ENCODE data around the gene CPEB3. TPM values are rescaled to one million over a fixed set of nuclear protein-coding genes. Genes with fewer than 3 reads are reported as not detected.
"Not testable (repeated sequence)": the region's sequence is repeated elsewhere in the genome, so short reads cannot be mapped to it uniquely, and the experiment has no call there.

The CPEB3 gene
- total RNA-seq, 1 donor from 2014 or later: 0.90 TPM

DNA sequence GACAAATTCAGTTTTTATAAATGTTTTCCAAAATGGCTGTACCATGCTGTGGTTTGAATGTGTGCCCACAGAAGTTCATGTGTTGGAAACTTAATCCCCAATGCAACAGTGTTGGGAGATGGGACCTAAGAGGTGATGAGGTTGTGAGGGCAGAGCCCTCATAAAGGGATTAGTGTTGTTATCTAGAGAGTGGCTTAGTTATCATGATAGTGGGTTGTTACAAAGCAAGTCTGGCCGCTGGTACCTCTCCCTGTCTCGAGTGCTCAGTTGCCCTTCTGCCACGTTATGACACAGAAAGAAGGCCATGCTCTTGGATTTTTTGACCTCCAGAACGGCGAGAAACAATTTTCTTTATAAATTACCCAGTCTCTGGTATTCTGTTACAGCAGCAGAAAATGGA, 248.3 kb downstream of the CPEB3 start:
- DNase-seq (ENCODE audit: low read depth in 2 of 2): no peak

GRCh38 chr10:92038949-92039348, 251.9 kb downstream of the CPEB3 start:
- no peak for DNase-seq (ENCODE audit: low read depth in 2 of 2)

GRCh38 chr10:92033070-92033469, 257.8 kb downstream of the CPEB3 start:
- not testable (repeated sequence) for DNase-seq (ENCODE audit: low read depth in 2 of 2)

DNA sequence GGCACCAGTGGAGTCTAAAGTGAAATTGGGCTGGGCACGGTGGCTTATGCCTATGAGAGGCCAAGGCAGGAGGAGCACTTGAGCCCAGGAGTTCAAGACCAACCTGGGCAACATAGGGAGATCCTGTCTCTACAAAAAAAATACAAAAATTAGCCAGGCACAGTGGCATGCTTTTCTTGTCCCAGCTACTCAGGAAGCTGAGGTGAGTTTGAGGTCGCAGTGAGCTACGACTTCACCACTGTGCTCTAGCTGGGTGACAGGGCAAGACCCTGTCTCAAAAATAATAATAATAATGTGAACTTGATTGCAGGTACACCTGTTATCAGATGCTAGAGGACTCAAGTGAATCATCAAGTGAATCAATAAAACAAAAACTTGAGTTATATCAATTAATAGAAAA, 259.3 kb downstream of the CPEB3 start:
- DNase-seq (ENCODE audit: low read depth in 2 of 2): no peak

- DNase-seq (ENCODE audit: low read depth in 2 of 2): peak in 1 of 2 donors; percentile 31
Observed at GRCh38 chr10:92027141-92027540, 263.7 kb downstream of the CPEB3 start.

- not testable (repeated sequence) for DNase-seq (ENCODE audit: low read depth in 2 of 2)
Observed at GRCh38 chr10:92025340-92025739, 265.5 kb downstream of the CPEB3 start.

- DNase-seq (ENCODE audit: low read depth in 2 of 2): no peak
Observed at GRCh38 chr10:92024700-92025099, 266.2 kb downstream of the CPEB3 start.

DNA sequence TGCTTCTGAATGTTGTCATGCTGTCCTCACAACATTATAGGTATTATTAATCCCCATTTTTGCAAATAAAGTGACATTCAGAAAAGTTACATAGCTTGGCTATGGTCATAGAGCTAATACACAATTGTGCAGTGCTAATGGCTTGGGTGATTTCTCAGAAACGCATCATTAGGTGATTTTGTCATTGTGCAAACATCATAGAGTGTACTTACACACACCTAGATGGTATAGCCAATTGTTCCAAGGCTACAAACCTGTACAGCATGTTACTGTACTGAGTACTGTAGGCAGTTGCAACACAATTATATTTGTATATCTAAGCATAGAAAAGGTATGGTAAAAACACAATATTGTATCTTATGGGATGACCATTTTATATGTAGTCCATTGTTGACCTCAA, 276.3 kb downstream of the CPEB3 start:
- no peak for DNase-seq (ENCODE audit: low read depth in 2 of 2)

- DNase-seq (ENCODE audit: low read depth in 2 of 2): peak in 1 of 2 donors; percentile 75
Observed at GRCh38 chr10:92011560-92012214, 279.2 kb downstream of the CPEB3 start.

GRCh38 chr10:92010047-92010735, 280.7 kb downstream of the CPEB3 start:
- DNase-seq (ENCODE audit: low read depth in 2 of 2): no peak

DNA sequence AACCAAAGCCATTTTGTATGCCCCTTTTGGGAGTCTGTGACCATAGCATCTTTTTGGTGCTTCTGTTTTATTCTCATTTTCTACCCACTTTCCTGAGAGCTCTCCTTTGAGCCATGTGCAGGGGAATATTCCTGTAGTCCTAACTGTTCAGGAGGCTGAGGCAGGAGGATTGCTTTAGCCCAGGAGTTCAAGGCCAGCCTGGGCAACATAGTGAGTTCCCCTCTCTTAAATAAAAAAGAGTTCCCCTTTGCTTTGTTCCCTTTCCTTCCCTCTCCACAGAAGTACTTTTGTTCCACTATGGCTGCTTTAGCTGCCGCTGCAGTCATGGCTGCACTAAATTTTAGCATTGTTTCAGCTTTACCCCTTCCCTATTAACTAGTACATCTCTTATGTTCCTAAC, 281.4 kb downstream of the CPEB3 start:
- DNase-seq (ENCODE audit: low read depth in 2 of 2): no peak

DNA sequence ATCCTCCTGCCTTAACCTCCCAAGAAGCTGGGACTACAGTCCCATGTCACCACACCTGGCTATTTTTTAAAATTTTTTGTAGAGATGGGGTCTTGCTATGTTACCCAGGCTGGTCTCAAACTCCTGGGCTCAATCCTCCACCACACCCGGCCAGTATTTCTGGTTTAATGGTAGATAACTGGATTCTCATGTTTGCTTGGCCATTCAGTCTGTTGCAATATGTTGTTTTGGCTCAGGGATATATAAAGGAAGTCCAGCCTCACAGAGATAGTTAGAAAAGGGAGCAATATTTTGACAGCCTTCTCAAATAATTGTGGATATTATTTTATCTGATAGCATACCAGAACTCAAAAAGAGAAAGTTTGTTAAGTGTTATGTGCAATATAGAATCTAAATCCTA, 284.9 kb downstream of the CPEB3 start:
- DNase-seq (ENCODE audit: low read depth in 2 of 2): no peak

DNA sequence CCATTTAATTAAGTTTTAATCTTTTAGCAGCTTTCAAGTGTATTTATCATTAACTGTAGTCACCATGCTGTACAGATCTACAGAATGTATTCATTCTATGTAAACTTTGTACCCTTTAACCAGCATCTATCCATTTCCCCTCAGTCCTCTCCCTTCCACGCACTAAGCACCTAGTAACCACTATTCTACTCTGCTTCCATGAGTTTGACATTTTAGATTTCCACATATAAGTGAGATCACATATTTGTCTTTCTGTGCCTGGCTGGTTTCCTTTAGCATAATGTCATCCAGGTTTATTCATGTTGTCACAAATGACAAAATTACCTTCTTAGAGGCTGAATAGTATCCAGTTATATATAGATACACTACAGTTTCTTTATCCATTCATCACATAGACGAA, 287.6 kb downstream of the CPEB3 start:
- peak in 1 of 2 donors; percentile 7 for DNase-seq (ENCODE audit: low read depth in 2 of 2)

- DNase-seq (ENCODE audit: low read depth in 2 of 2): no peak
Observed at GRCh38 chr10:92001995-92002394, 288.9 kb downstream of the CPEB3 start.

- no peak for DNase-seq (ENCODE audit: low read depth in 2 of 2)
Observed at GRCh38 chr10:92001581-92001980, 289.3 kb downstream of the CPEB3 start.

Other genes starting within 250 kb of the CPEB3 start
- gene MARCHF5, start 89 bp upstream of the CPEB3 start, total RNA-seq: 23.5 and 26.4 TPM in 2 replicates

All from dermis microvascular lymphatic vessel endothelial cell (primary cell).